ENCODE results near the gene TMEM131.

- TF ChIP-seq EP300 (IDR thresholded peaks at IDR 0.05; ENCODE audit: low read depth) (no peak), POLR2AphosphoS5 (IDR thresholded peaks at IDR 0.05) (no peak)
Observed at GRCh38 chr2:97981961-97982360, 13.8 kb downstream of the TMEM131 start.

Data from transverse colon (tissue), 3 donors.